SK-N-SH (cell line): ENCODE results near the gene CST11. TPM values are rescaled to one million over a fixed set of nuclear protein-coding genes. Genes with fewer than 3 reads are reported as not detected.

ENCODE experiments used
- CTCF ChIA-PET: fragments of 300-600, 350-600 bp; formaldehyde crosslinking; extraction: SDS; loops from one replicate; lab custom pipeline; 2021; lab: Yijun Ruan, JAX
- POLR2A ChIA-PET: fragments of 350-600 bp; sonication (Branson Sonifier 250); formaldehyde crosslinking; extraction: SDS; loops from one replicate; lab custom pipeline; 2020; ENCODE audit warnings: antibody characterized with exemption, inconsistent platforms; lab: Yijun Ruan, JAX
- DNase-seq: peaks from one replicate; pipeline ENCODE4 v3.0.0; 2012
- H2AFZ ChIP-seq: fragments of 200-600 bp; sonication (generic); 2 replicates; pipeline ENCODE4 v1.8.1; 2016; ENCODE audit warnings: antibody characterized with exemption, mild to moderate bottlenecking, low read depth
- H3F3A ChIP-seq: fragments of 200-600 bp; sonication (generic); replicated peaks from 2 replicates; pipeline ENCODE3; 2016; ENCODE audit warnings: antibody characterized with exemption, mild to moderate bottlenecking; ENCODE audit not compliant: insufficient read depth
- H3K27ac ChIP-seq, 2 experiments: fragments of 200-500 bp in 1 of 2; fragments of 200-600 bp in 1 of 2; sonication (Bioruptor generic) in 1 of 2; sonication (generic), shearing (Covaris generic) in 1 of 2; 2 replicates each; pipeline versions ENCODE4 v1.5.1 to v1.6.1; 2014 to 2016; ENCODE audit warnings: low read depth in 2 of 2, inconsistent platforms in 1 of 2, low read length in 1 of 2, mild to moderate bottlenecking in 1 of 2, mixed read lengths in 1 of 2
- H3K27me3 ChIP-seq: fragments of 200-600 bp; sonication (generic), shearing (Covaris generic); 2 replicates; pipeline ENCODE4 v1.6.1; 2016; ENCODE audit warnings: mixed run types; ENCODE audit not compliant: insufficient read depth
- H3K36me3 ChIP-seq, 2 experiments: fragments of 200-500 bp in 1 of 2; fragments of 200-600 bp in 1 of 2; sonication (Bioruptor generic) in 1 of 2; sonication (generic) in 1 of 2; replicated peaks in 1 of 2; 2 replicates each; pipeline versions ENCODE3 to v1.5.1; 2014 to 2016; ENCODE audit warnings: low read length in 1 of 2, mild to moderate bottlenecking in 1 of 2; ENCODE audit not compliant: insufficient read depth in 2 of 2, control insufficient read depth in 1 of 2
- H3K4me1 ChIP-seq, 2 experiments: fragments of 200-500 bp in 1 of 2; fragments of 200-600 bp in 1 of 2; sonication (Bioruptor generic) in 1 of 2; sonication (generic), shearing (Covaris generic) in 1 of 2; 2 replicates each; pipeline versions ENCODE4 v1.5.1 to v1.6.1; 2014 to 2016; ENCODE audit warnings: low read depth in 1 of 2, low read length in 1 of 2, mixed run types in 1 of 2; ENCODE audit not compliant: insufficient read depth in 2 of 2, control insufficient read depth in 1 of 2
- H3K4me2 ChIP-seq: fragments of 200-600 bp; sonication (generic), shearing (Covaris generic); 2 replicates; pipeline ENCODE4 v1.6.1; 2017; ENCODE audit warnings: mixed run types
- H3K4me3 ChIP-seq, 2 experiments: fragments of 200-500 bp in 1 of 2; fragments of 200-600 bp in 1 of 2; sonication (Bioruptor generic) in 1 of 2; sonication (generic), shearing (Covaris generic) in 1 of 2; 2 replicates each; pipeline versions ENCODE4 v1.5.1 to v1.8.1; 2014 to 2016; ENCODE audit warnings: low read depth in 2 of 2, inconsistent platforms in 1 of 2, low read length in 1 of 2, mild to moderate bottlenecking in 1 of 2, mixed read lengths in 1 of 2, moderate library complexity in 1 of 2
- H3K79me2 ChIP-seq: fragments of 200-600 bp; sonication (generic); 2 replicates; pipeline ENCODE4 v1.8.1; 2017; ENCODE audit warnings: mild to moderate bottlenecking; ENCODE audit not compliant: insufficient read depth
- H3K9ac ChIP-seq: fragments of 200-600 bp; sonication (generic); 2 replicates; pipeline ENCODE4 v1.6.1; 2017; ENCODE audit warnings: mixed run types
- H3K9me2 ChIP-seq: fragments of 200-600 bp; sonication (generic); 2 replicates; pipeline ENCODE4 v1.6.1; 2017; ENCODE audit warnings: mixed run types
- H3K9me3 ChIP-seq: fragments of 200-600 bp; sonication (generic); 2 replicates; pipeline ENCODE4 v1.6.1; 2017; ENCODE audit warnings: mixed run types, mild to moderate bottlenecking, moderate library complexity
- H4K20me1 ChIP-seq: fragments of 200-600 bp; sonication (generic); 2 replicates; pipeline ENCODE4 v1.6.1; 2017; ENCODE audit warnings: mild to moderate bottlenecking, mixed run types; ENCODE audit not compliant: insufficient read depth
- CTCF ChIP-seq: fragments of 200-600 bp; sonication (generic); IDR thresholded peaks from 2 replicates; pipeline ENCODE4 v1.6.1; 2017; ENCODE audit warnings: antibody characterized with exemption, mild to moderate bottlenecking, moderate library complexity
- ELF1 ChIP-seq: IDR thresholded peaks from 2 replicates; pipeline ENCODE4 v1.4.0; 2012
- EP300 ChIP-seq, 2 experiments: IDR thresholded peaks; 2 replicates each; pipeline versions ENCODE4 v1.4.0 to v1.6.1; 2012; ENCODE audit warnings: borderline replicate concordance in 1 of 2, low read depth in 1 of 2, low read length in 1 of 2
- EZH2phosphoT487 ChIP-seq: fragments of 200-600 bp; sonication (generic); IDR thresholded peaks from 2 replicates; pipeline ENCODE4 v1.6.1; 2017; ENCODE audit warnings: low read depth, mixed run types, mild to moderate bottlenecking, antibody characterized with exemption, moderate library complexity, borderline replicate concordance
- FOSL2 ChIP-seq: IDR thresholded peaks from 2 replicates; pipeline ENCODE4 v1.4.0; 2012; ENCODE audit warnings: low read depth, mild to moderate bottlenecking, moderate library complexity, borderline replicate concordance
- FOXM1 ChIP-seq: IDR thresholded peaks from 2 replicates; pipeline ENCODE4 v1.4.0; 2012; ENCODE audit warnings: low read depth, mild to moderate bottlenecking
- GABPA ChIP-seq: IDR thresholded peaks from 2 replicates; pipeline ENCODE4 v1.4.0; 2012; ENCODE audit warnings: low read depth, mild to moderate bottlenecking
- JUND ChIP-seq: IDR thresholded peaks from 2 replicates; pipeline ENCODE4 v1.4.0; 2012
- MXI1 ChIP-seq: IDR thresholded peaks from 2 replicates; pipeline ENCODE4 v1.6.1; 2012; ENCODE audit warnings: mild to moderate bottlenecking, low read depth, low read length, improper control_type of control experiment
- NRF1 ChIP-seq: IDR thresholded peaks from 2 replicates; pipeline ENCODE4 v1.6.1; 2012; ENCODE audit warnings: low read depth, mild to moderate bottlenecking, low read length
- POLR2AphosphoS5 ChIP-seq: IDR thresholded peaks from 2 replicates; pipeline ENCODE4 v1.6.1; 2012; ENCODE audit warnings: low read depth, low read length
- RAD21 ChIP-seq: IDR thresholded peaks from 2 replicates; pipeline ENCODE4 v1.6.1; 2012; ENCODE audit warnings: mild to moderate bottlenecking, low read length
- RFX5 ChIP-seq: IDR thresholded peaks from 2 replicates; pipeline ENCODE4 v1.6.1; 2012; ENCODE audit warnings: mild to moderate bottlenecking, improper control_type of control experiment, low read length
- RXRA ChIP-seq: IDR thresholded peaks from 2 replicates; pipeline ENCODE4 v1.4.0; 2012; ENCODE audit warnings: low read depth, mild to moderate bottlenecking, borderline replicate concordance
- SIN3A ChIP-seq: IDR thresholded peaks from 2 replicates; pipeline ENCODE4 v1.6.1; 2012; ENCODE audit warnings: low read depth, mild to moderate bottlenecking, low read length, moderate library complexity, borderline replicate concordance
- SMC3 ChIP-seq: IDR thresholded peaks from 2 replicates; pipeline ENCODE4 v1.6.1; 2012; ENCODE audit warnings: low read depth, low read length, improper control_type of control experiment
- TCF12 ChIP-seq: IDR thresholded peaks from 2 replicates; pipeline ENCODE4 v1.4.0; 2012
- TEAD4 ChIP-seq: IDR thresholded peaks from 2 replicates; pipeline ENCODE4 v1.4.0; 2012; ENCODE audit warnings: mild to moderate bottlenecking, borderline replicate concordance; ENCODE audit not compliant: insufficient read depth
- YY1 ChIP-seq: IDR thresholded peaks from 2 replicates; pipeline ENCODE4 v1.4.0; 2012; ENCODE audit warnings: low read depth, mild to moderate bottlenecking
- WGBS: methylation state at CpG from one replicate; pipeline ENCODE4 v1.1.6; 2017; ENCODE audit warnings: low lambda C conversion rate; 5-methylcytosine and 5-hydroxymethylcytosine counted together
- polyA plus RNA-seq, 3 experiments: library from polyadenylated mRNA; depleted of rRNA; stranded (reverse); fragments of >200 nt; gene quantifications; 2 replicates each; pipeline ENCODE4 v1.2.3, GENCODE V29; 2012
- TF ChIP-seq, protein P1 (sequence below): IDR thresholded peaks from 2 replicates; pipeline ENCODE4 v1.4.0; 2012; ENCODE audit warnings: low read depth, borderline replicate concordance
- TF ChIP-seq, protein P2 (sequence below): IDR thresholded peaks from 2 replicates; pipeline ENCODE4; 2012

CST11 gene
- polyA plus RNA-seq, 1 of the 3 experiments (the other 2 are of a cell fraction): not detected

DNA sequence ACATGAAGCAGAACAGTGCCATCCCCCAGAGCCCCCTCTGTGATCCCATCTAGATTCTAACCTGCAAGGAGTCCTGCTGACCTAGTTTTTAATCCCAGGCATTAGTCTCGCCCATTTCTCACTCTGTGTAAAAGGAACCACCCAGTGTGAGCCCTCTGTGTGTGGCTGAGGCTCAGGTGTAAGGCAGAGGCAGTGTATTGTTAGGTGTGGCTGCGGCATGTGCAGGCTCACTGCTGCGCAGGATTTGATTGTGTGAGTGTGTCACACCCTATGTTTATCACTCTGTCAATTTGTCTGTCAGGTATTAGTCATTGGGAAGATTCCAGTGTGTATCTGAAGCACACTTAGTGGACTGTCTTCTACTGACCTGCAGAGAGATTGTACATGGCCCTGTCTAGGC, 24.5 kb upstream of the CST11 start:
- no peaks in the 10 kb centered on the region for H4K20me1 ChIP-seq
- 35% methylated on average over 3 of the region's 3 CpGs for WGBS
- no peaks in the 10 kb centered on the region for H3K36me3 ChIP-seq
- no peak overlapping the region for H2AFZ ChIP-seq
- no peaks in the 10 kb centered on the region for H3K79me2 ChIP-seq
- H3K4me3 ChIP-seq: no peak overlapping the region
- H3K9ac ChIP-seq: no peak overlapping the region
- ChIA-PET CTCF (no interaction called here), POLR2A (no interaction called here)
- H3K4me2 ChIP-seq: no peak overlapping the region
- no peak for DNase-seq
- H3K9me2 ChIP-seq: no peaks in the 10 kb centered on the region
- H3F3A ChIP-seq: no peaks in the 10 kb centered on the region
- H3K9me3 ChIP-seq: no peaks in the 10 kb centered on the region
- no peak overlapping the region for H3K27ac ChIP-seq
- TF ChIP-seq POLR2AphosphoS5: no peak
- TF ChIP-seq EP300 (IDR thresholded peaks at IDR 0.05; ENCODE audit: borderline replicate concordance in 1 of 2, low read depth in 1 of 2, low read length in 1 of 2): no peak
- TF ChIP-seq SMC3: no peak
- no peak for TF ChIP-seq MXI1
- TF ChIP-seq TCF12: no peak
- TF ChIP-seq FOSL2: no peak
- no peak for TF ChIP-seq RXRA
- TF ChIP-seq ELF1: no peak
- TF ChIP-seq CTCF: no peak
- TF ChIP-seq FOXM1: no peak
- TF ChIP-seq, protein P1, sequence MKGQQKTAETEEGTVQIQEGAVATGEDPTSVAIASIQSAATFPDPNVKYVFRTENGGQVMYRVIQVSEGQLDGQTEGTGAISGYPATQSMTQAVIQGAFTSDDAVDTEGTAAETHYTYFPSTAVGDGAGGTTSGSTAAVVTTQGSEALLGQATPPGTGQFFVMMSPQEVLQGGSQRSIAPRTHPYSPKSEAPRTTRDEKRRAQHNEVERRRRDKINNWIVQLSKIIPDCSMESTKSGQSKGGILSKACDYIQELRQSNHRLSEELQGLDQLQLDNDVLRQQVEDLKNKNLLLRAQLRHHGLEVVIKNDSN: no peak
- H3K4me1 ChIP-seq: no peaks in the 10 kb centered on the region
- H3K27me3 ChIP-seq: no peaks in the 10 kb centered on the region

- no peak overlapping the region for H3K4me2 ChIP-seq
- 33% methylated on average over 6 of the region's 6 CpGs for WGBS
- CTCF ChIA-PET: no interaction called here
These were observed 23.5 kb upstream of the CST11 start for GRCh38 chr20:23476015-23476754.

More at GRCh38 chr20:23476015-23476754, 23.5 kb upstream of the CST11 start:
- DNase-seq: no peak
- no peaks in the 10 kb centered on the region for H3F3A ChIP-seq
- H3K79me2 ChIP-seq: no peaks in the 10 kb centered on the region
- POLR2A ChIA-PET: no interaction called here
- no peak overlapping the region for H3K4me3 ChIP-seq
- H3K36me3 ChIP-seq: no peaks in the 10 kb centered on the region
- no peak overlapping the region for H3K9ac ChIP-seq
- no peak for TF ChIP-seq EP300 (IDR thresholded peaks at IDR 0.05; ENCODE audit: borderline replicate concordance in 1 of 2, low read depth in 1 of 2, low read length in 1 of 2)
- TF ChIP-seq, protein P1: no peak
- TF ChIP-seq POLR2AphosphoS5: no peak
- TF ChIP-seq JUND: no peak
- no peak for TF ChIP-seq GABPA
- TF ChIP-seq FOXM1: no peak
- no peak for TF ChIP-seq SIN3A
- no peak for TF ChIP-seq NRF1
- no peak for TF ChIP-seq TCF12
- no peak for TF ChIP-seq FOSL2
- no peak for TF ChIP-seq RFX5
- TF ChIP-seq RXRA: no peak
- no peak for TF ChIP-seq YY1
- no peak for TF ChIP-seq MXI1
- TF ChIP-seq, protein P2, sequence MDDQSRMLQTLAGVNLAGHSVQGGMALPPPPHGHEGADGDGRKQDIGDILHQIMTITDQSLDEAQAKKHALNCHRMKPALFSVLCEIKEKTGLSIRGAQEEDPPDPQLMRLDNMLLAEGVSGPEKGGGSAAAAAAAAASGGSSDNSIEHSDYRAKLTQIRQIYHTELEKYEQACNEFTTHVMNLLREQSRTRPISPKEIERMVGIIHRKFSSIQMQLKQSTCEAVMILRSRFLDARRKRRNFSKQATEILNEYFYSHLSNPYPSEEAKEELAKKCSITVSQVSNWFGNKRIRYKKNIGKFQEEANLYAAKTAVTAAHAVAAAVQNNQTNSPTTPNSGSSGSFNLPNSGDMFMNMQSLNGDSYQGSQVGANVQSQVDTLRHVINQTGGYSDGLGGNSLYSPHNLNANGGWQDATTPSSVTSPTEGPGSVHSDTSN: no peak
- TF ChIP-seq TEAD4: no peak
- no peak for TF ChIP-seq RAD21
- no peak for TF ChIP-seq EZH2phosphoT487
- H4K20me1 ChIP-seq: no peaks in the 10 kb centered on the region
- H3K27ac ChIP-seq: no peak overlapping the region
- H3K27me3 ChIP-seq: no peaks in the 10 kb centered on the region
- no peaks in the 10 kb centered on the region for H3K4me1 ChIP-seq
- H3K9me2 ChIP-seq: no peaks in the 10 kb centered on the region
- no peak overlapping the region for H2AFZ ChIP-seq
- no peaks in the 10 kb centered on the region for H3K9me3 ChIP-seq
